GM18951 (cell line): ENCODE measurements around the gene SFTA2.

Source experiments
- POLR2A ChIP-seq: IDR thresholded peaks from 4 replicates; pipeline ENCODE4 v1.6.1; 2011; ENCODE audit warnings: mild to moderate bottlenecking; ENCODE audit not compliant: insufficient read length, insufficient read depth; ENCODE audit errors: extremely low read depth
- in situ Hi-C: fragments of 300-500 bp; cut with MboI; formaldehyde crosslinking; loops from one replicate; pipeline ENCODE4 v1.12.0; 2022; ENCODE audit warnings: low sequenced_read_pairs, mixed read lengths, inconsistent platforms; ENCODE audit not compliant: unreplicated experiment

The SFTA2 gene

DNA sequence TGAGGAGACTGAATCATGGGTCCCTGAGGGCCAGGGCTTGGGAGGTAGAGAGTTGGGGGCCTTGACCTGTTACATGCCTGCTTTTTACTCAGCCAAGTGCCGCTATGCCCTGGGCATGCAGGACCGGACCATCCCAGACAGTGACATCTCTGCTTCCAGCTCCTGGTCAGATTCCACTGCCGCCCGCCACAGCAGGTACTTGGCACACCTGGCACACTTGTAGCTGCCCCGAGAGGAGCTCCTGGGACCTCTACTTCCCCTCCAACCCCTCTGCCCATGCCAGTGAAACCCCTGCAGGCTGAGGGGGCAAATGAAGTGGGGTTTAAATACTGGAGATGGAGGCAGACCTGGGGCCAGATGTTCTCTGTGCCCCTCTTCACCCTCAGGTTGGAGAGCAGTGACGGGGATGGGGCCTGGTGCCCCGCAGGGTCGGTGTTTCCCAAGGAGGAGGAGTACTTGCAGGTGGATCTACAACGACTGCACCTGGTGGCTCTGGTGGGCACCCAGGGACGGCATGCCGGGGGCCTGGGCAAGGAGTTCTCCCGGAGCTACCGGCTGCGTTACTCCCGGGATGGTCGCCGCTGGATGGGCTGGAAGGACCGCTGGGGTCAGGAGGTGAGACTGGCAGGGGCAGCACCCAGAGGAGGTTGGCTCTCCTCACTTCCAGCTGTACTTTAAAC is 43.0 kb downstream of the SFTA2 start:
- in situ Hi-C loops, result no loop called here
- TF ChIP-seq POLR2A, result no peak

DNA sequence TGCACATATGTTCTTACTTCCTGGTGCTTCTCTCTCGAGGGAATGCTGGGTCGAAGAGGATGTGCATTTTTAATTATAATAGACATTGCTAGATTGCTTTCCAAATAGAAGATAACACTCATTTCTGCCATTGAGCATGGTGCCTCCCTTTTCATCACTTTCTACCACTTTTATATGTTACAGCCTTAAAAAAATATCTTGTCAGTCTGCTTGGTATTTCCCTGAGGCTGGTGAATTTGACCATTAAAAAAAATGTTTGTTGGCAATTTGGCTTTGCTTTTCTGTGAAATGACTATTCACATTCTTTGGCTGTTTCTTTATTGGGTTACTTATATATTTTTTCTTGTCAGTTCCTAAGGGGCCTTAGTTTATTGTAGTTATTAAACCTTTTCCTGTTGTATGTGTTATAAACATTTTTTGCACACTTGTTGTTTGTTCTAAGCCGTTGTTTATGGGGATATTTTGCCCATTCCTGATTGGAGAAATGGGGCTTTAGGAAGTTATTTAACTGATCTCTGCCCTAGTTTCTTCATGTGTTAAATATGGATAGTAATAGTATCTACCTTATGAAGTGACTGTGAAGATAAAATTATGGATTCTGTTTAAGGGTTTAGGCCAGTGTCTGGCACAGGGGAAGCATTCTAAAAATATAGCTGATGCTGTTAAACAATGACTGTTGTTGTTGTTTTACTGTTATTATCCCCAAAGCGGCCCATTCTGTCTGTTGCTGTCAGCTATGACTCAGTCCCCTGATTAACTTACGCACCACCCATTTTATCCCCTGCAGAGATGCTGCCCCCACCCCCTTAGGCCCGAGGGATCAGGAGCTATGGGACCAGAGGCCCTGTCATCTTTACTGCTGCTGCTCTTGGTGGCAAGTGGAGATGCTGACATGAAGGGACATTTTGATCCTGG is 43.8 kb downstream of the SFTA2 start:
- TF ChIP-seq POLR2A, result no peak
- in situ Hi-C loops, result no loop called here

DNA sequence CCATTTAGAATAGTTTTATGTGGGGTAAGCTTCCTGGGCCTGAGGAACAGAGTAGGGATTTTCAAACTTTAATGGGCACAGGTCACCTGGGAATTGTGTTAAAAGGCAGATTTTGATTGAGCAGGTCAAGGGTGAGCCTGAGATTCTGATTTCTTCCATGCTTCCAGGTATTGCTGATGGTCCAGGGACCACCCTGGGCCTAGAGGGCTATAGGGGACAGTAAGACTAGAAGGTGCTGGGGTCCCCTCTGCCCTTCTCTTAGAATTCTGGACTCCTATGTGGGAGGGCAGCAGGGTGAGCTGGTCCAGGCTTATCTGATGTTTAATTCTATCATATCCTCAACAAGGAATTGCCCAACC is 45.1 kb downstream of the SFTA2 start:
- in situ Hi-C loops, result no loop called here
- no peak for TF ChIP-seq POLR2A

DNA sequence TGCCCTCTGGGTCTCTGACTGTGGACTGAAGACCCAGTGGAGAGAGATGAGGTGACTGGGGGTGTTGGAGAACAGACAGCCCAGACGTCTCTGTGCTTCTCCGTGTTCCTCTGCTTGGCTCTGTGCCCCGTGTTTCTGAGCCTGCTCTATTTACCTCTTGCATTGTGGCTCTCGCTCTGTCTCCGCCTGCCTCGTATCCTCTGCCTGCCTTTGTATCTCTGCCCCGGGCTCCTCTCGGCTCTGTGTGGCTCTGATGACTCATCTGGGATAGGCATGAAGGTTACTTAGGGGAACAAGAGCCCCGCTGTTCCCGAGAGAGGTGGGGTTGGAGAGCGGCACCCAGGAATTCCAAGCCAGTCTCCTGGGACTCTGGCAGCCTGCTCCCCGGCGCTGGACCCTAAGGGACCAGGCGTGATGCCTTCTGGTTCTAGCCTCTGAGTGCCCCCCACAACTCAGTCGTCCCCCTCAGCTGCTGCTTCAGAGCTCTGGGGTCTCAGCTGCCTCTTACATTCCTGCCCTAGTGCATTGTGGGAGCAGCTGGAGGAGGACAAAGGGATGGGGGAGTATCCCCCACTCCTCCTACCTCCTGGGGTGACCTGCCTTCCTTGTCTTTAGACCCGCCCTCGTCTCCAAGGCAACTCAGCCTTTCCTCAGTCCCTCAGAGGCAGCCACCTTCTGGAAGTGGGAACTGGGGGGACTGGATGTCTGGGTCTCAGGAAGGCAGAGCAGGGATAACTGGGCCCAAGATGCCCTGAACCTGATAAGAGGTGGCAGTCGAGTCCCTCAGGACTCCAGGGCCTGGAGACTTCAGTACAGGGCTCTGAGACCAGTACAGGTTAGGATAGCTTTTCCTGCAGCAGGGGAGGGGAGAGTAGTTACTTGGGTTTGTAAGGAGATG is 45.7 kb downstream of the SFTA2 start:
- TF ChIP-seq POLR2A, result no peak
- in situ Hi-C loops, result no loop called here

DNA sequence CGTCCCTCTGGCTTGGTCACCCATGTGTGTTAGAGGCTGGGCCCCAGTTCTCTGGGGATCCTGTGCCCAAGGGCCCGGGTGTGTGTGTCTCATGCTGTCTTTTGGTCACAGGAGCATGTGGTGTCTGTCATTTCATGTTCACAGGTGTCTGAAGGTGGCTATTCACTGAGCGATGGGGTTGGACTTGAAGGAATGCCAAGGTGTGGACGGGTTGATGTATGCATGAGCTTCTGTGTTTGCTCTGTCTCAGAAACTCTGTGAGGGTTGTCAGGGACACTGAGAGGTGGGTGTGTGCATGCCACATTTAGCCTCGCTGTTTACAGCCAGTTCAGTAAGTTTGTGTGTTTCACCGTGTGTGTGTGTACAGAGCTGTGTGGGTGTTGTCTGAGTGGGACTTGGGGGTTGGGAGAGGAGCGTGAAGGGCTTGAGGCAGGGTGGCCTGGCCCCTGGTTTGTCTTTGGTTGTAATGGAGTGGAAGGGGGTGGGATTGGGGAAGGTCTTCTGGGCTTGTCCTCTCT is 46.4 kb downstream of the SFTA2 start:
- TF ChIP-seq POLR2A, result no peak
- in situ Hi-C loops, result no loop called here

DNA sequence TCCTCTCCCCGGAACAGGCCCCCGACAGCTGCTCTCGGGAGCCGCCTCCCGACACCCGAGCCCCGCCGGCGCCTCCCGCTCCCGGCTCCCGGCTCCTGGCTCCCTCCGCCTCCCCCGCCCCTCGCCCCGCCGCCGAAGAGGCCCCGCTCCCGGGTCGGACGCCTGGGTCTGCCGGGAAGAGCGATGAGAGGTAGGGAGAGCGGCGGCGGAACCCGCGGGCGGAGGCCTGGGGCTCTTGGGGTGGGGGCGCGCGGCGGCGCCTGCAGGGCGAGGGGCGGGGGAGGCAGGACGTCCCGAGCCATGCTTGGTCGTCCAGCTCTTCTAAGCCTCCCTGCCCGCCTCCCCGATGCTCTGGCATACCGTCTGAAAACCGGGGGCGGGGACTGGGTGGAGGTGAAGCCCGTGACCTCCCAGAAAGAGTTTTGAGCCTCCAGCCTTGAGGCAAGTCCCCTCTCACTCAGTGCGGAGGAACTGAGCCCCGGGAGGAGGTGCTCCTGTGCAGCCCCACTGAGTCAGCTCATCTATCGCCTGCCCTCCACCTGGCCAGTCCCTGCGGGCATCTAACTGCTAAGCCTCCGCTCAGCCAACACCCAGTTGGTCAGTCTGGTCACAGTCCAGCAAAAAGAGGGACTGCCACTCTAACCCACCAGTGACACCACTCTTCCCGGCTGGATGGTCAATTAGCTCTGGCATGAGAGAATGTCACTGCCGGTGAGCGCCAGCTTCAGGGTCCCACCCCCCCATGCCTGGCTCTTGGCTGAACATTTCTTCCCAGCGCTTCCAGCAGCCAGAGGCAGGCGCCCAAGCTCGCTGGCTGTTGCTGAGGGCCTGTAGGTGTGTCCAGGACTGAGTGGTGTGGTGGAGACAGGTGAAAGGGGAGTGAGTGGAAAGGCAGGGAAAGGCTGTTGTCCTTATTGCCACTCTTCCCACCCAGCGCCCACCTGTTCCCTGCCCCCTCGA is 47.2 kb downstream of the SFTA2 start:
- TF ChIP-seq POLR2A, result peak; percentile 21
- in situ Hi-C loops, result no loop called here

DNA sequence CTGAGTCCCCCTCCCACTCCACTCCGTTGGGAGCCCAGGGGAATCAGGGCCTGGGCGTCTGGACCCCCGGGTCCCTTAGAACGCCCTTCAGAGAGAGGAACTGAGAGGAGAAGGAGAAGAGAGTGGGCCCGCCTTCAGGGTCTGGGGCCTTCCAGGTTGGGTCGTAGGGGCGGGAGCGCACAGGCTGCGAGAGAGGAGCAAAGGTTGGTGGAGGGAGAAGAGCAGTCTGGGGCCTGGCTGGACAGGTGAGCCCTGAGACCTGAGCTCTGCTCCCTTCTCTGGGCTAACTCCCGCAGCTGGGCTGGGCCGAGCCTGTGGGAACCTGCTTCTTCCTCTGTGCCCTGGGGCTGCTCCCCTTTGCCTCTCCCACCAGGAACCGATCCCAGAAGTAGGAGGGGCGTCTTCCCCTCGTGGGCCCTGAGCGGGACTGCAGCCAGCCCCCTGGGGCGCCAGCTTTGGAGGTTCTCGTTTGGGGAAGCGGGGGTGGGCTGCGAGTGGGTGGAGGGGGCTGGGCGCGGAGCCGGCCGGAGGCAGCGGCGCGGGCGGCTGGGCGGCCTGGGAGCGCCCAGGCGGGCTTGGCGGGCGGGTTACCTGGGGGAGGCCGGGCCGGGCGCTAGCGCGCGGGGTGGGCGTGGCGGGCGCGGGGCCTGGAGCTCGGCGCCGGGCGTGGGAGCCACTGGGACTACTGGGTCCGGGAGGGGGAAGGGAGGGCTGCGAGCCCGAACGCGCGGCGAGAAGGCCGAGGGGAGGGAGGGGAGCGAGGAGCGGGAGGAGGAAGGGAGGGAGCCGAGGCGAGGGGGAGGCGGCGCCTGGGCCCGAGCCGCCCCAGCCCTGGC is 48.1 kb downstream of the SFTA2 start, which contains the start of gene DDR1:
Gene DDR1 (plus strand): TSS at position 835 of the 836 bp plus-strand sequence. CDS start 4,211 bp downstream, outside the sequence.
- in situ Hi-C loops, result no loop called here
- no peak for TF ChIP-seq POLR2A

DNA sequence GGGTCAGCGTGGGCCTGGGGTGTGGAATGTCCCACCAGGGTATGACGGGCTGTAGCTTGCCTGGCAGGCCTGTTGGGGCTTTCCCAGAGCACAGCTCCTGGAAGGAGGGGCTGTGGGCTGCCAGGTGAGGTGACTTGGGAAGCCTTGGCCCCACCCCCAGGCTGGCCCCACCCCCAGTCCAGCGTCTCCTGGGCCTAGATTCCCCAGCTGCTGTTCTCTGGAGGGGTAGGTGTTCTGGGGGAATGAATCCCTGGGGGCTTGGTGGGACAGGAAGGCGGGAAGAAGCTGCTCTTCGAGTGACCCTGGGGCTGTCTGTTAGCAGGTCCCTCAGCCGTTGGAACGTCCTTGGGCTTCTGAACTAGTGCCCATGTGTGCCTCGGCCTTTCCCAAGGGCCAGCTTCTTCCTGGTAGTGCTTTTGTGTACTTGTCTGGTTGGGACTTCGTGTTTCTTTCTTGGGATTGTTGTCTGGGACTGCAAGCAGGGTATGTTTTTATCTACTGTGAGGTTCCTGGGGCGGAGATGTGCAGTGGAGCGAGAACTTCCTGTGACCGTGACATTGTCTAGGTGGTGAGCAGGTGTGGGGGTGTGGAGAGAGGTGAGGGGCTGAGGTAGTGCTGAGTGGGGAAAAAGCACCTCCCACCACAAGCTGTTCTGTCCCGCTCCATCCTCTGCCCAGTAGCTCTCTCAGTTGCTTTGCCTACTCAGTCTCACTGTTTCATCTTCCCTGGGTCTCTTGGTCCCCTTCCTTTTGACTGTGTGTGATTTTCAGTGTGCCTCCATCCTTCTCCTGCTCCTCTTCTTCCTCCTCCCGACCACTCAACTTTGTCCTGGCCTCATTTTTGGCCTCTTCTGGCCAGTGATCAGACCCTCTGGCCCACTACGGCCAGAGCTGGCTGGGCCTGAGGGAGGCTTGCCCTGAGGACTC is 48.9 kb downstream of the SFTA2 start:
- no peak for TF ChIP-seq POLR2A
- in situ Hi-C loops, result no loop called here

DNA sequence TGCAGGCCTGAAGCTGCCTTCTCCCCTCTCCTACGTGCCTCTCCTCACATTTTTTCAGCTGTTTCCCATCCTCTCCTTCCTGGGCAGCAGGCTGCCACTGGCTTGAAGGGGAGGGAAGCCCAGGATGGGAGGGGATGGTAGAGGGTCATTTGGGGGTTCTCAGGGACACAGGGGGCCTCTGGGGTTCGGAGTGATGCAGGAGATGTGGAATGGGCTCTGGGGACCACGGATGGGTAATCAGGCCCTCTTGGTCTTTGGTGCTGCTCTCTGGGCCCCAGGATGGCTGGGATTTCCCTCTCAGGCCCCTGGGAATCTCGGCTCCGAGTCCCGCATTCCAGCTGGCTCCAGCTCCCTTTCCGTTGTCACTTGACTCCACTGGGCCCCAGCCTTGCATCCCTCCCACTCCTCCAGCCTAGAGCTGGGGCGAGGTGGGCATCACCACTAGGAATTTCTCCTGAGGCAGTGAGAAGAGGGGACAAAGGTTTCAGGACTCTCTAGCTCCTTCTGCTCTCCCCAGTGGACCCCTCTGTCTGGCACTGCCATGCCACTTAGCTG is 49.7 kb downstream of the SFTA2 start:
- no peak for TF ChIP-seq POLR2A
- in situ Hi-C loops, result no loop called here
